Heart left ventricle (tissue), 16 donors: Measurements from ENCODE around the gene PIK3C2G. TPM values are rescaled to one million over a fixed set of nuclear protein-coding genes. Genes with fewer than 3 reads are reported as not detected.

ENCODE experiments used
- ATAC-seq, 4 donors: fragments of 200-7000 bp; cut with Tn5 transposase; one replicate each; pipeline ENCODE4 v1.9.1; 2020 to 2022; ENCODE audit warnings: moderate library complexity in 4 of 4, mild to moderate bottlenecking in 3 of 4, moderate number of reproducible peaks in 1 of 4
- DNase-seq, 5 donors: peaks; one replicate each; pipeline ENCODE4 v3.0.0-alpha.2; 2020
- H3K27ac ChIP-seq, 12 donors: fragments of 200-600 bp; sonication (generic) in 4 of 12; one replicate each; pipeline versions ENCODE4 v1.5.0 to v1.8.0; 2016 to 2022; ENCODE audit warnings: mild to moderate bottlenecking in 2 of 12
- H3K27me3 ChIP-seq, 9 donors: fragments of 200-600 bp; sonication (generic) in 2 of 9; one replicate each; pipeline versions ENCODE4 v1.5.1 to v1.8.0; 2016 to 2022; ENCODE audit warnings: mild to moderate bottlenecking in 3 of 9
- H3K36me3 ChIP-seq, 9 donors: fragments of 200-600 bp; sonication (generic) in 2 of 9; one replicate each; pipeline versions ENCODE4 v1.5.0 to v1.8.0; 2018 to 2022; ENCODE audit warnings: mild to moderate bottlenecking in 2 of 9
- H3K4me1 ChIP-seq, 12 donors: fragments of 200-600 bp; sonication (generic) in 4 of 12; one replicate each; pipeline versions ENCODE4 v1.5.0 to v1.8.0; 2016 to 2022; ENCODE audit warnings: mild to moderate bottlenecking in 3 of 12
- H3K4me3 ChIP-seq, 12 donors: fragments of 200-600 bp; sonication (generic) in 4 of 12; one replicate each; pipeline versions ENCODE4 v1.5.0 to v1.8.0; 2017 to 2022; ENCODE audit warnings: mild to moderate bottlenecking in 9 of 12, moderate library complexity in 4 of 12
- H3K9me3 ChIP-seq, 12 donors: fragments of 200-600 bp; sonication (generic) in 4 of 12; one replicate each; pipeline versions ENCODE4 v1.5.0 to v1.8.0; 2016 to 2022; ENCODE audit warnings: mild to moderate bottlenecking in 1 of 12
- CTCF ChIP-seq, 12 donors: fragments of 200-600 bp; sonication (generic) in 4 of 12; IDR thresholded peaks; one replicate each; pipeline versions ENCODE4 v1.5.0 to v1.8.0; 2018 to 2022; ENCODE audit warnings: antibody characterized with exemption in 12 of 12, mild to moderate bottlenecking in 5 of 12
- POLR2A ChIP-seq, 2 donors: fragments of 450-650 bp; IDR thresholded peaks; one replicate each; pipeline ENCODE4 v1.6.1; 2017; ENCODE audit warnings: antibody characterized with exemption in 2 of 2, mild to moderate bottlenecking in 2 of 2, moderate library complexity in 2 of 2
- WGBS, 4 donors: extraction: QIAGEN DNeasy Blood & Tissue Kit in 2 of 4; methylation state at CpG; one replicate each; pipeline versions ENCODE4 v1.1.5 to v1.1.7; 2013 to 2018; 5-methylcytosine and 5-hydroxymethylcytosine counted together
- intact Hi-C, 10 donors: fragments of 100-400 bp; cut with DNase I; formaldehyde crosslinking; loops; one replicate each; pipeline versions ENCODE4 v1.11.1 to v1.14.2; 2022
- polyA plus RNA-seq, 2 donors: library from polyadenylated mRNA; stranded (reverse); fragments of 200-250 nt; gene quantifications; one replicate each; pipeline ENCODE4 v1.2.3, GENCODE V29; 2013
- total RNA-seq, 9 donors: library from RNA; depleted of rRNA in 2 of 9; stranded (reverse); fragments of >200 nt in 2 of 9; fragmentation: NEBNext Ultra II Directional in 3 of 9; extraction: Animal tissue kit (Norgen Biotek cat#: 25700) in 3 of 9; gene quantifications; one replicate each; pipeline versions ENCODE4 v1.1.0 to v1.2.4, GENCODE V29; 2016 to 2023
- donor health status: ischemic (EF 13 %, LVEDD 7.1; RV severe dilation, severe dysfunction).
- donor health status: healthy with polysubstance abuse.
- donor health status: DM: no; HTN: yes; CAD: no.
- donor health status: DM: no; HTN: no; CAD: no.
- donor health status: ischemic (EF 25% LVEDD 6.9; RV normal size, moderate dysfunction).
- donor health status: ischemic (EF 25% LVEDD 5.7; RV mildly dilated, moderate dysfunction).
- donor health status: healthy.
- donor health status: DM: yes; HTN: yes; CAD: no.
- donor health status: ischemic (EF 35%, LVEDD 5.7; RV mildly dilated, moderate dysfunction).
- donor health status: nonischemic (EF 11% LVEDD 7.7; RV severe dilation, severe dysfunction).
- donor health status: DM: yes; HTN: yes; CAD: no.
- donor health status: PGD.
- donor health status: ischemic (EF 29% LVEDD 5.4; RV normal size, mild dysfunction).
- donor health status: nonischemic (EF 23%, LVEDD 6.1; RV moderate dilation, normal function).

The PIK3C2G gene
- total and polyA plus RNA-seq, 11 donors = not detected

DNA sequence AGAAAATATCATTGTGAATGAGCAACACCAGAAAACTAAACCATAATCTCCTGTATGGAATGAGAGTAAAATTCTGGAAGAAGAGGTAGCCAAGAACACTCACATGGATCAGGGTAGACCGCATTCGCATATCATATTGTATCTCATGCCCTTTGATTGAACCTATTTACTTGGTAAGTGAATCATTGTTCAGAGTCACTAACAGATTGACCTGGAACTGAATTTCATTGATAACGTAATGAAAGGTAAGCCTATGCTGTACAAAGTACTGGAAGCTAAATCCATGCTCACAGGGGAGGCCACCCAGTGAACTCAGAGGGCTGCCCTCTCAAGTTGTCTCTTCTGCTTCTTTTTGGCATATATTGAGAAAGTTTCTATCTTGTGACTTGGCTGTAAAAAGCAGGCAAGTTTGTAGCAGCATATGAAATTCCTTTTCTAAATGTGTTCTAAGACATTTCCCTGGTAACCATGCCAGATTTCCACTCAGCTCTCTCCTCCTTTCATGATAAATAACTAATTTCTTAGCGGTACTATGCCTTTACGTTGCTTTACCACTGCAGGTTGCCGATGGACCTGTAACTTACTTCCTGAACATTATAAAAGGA lies 385.1 kb downstream of the PIK3C2G start:
- Histone ChIP-seq H3K36me3 (no peaks in the 10 kb centered on the region), H3K27ac (no peak overlapping the region), H3K27me3 (no peaks in the 10 kb centered on the region), H3K9me3 (no peaks in the 10 kb centered on the region), H3K4me3 (no peak overlapping the region), H3K4me1 (peaks cover 0 to 9% (median 0%) of the 10 kb centered on the region in 12 donors)
- TF ChIP-seq CTCF (IDR thresholded peaks at IDR 0.05) (no peak), POLR2A (IDR thresholded peaks at IDR 0.05) (no peak)
- DNase-seq (no peak), ATAC-seq (no peak)
- 78 to 87% (median 83%) methylated on average over 6 of the region's 6 CpGs for WGBS, 4 donors
- intact Hi-C loops = no loop called here

GRCh38 chr12:18651525-18651924 lies 390.2 kb downstream of the PIK3C2G start:
- H3K4me1 ChIP-seq = no peaks in the 10 kb centered on the region
- H3K27me3 ChIP-seq = no peaks in the 10 kb centered on the region
- 73 to 84% (median 81%) methylated on average over 2 of the region's 2 CpGs for WGBS, 4 donors
- H3K4me3 ChIP-seq = no peak overlapping the region
- H3K36me3 ChIP-seq = no peaks in the 10 kb centered on the region
- no peaks in the 10 kb centered on the region for H3K9me3 ChIP-seq
- ATAC-seq (no peak), DNase-seq (no peak)
- intact Hi-C loops = no loop called here
- TF ChIP-seq POLR2A (IDR thresholded peaks at IDR 0.05) (no peak), CTCF (IDR thresholded peaks at IDR 0.05) (no peak)
- H3K27ac ChIP-seq = no peak overlapping the region

- H3K36me3 ChIP-seq = no peaks in the 10 kb centered on the region
- intact Hi-C loops = no loop called here
- DNase-seq (no peak), ATAC-seq (no peak)
- peaks cover 0 to 8% (median 0%) of the 10 kb centered on the region in 12 donors for H3K9me3 ChIP-seq
- H3K4me3 ChIP-seq = no peak overlapping the region
- no peaks in the 10 kb centered on the region for H3K4me1 ChIP-seq
- no peak for TF ChIP-seq CTCF (IDR thresholded peaks at IDR 0.05)
- TF ChIP-seq POLR2A (IDR thresholded peaks at IDR 0.05) = no peak
- H3K27ac ChIP-seq = no peak overlapping the region
- H3K27me3 ChIP-seq = no peaks in the 10 kb centered on the region
These were observed 391.3 kb downstream of the PIK3C2G start for GRCh38 chr12:18652596-18652995.

DNA sequence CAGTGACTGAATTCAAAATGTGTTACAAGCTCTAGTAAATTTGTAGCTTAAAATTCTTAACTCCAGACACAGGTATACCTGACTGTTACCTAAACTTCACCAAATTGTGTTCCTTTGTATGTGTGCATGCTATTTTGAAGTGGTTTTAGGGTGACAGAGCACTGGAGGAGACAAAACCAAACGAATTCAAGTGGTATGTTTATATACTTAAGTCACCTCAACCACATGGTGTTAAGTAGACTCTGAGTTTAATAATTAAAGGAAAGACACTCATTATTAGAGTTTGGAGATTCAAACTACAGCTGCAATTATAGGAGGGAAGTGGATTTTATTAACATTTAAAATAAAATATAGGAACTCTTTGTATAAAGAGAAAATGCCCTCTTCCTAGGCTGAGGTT lies 392.1 kb downstream of the PIK3C2G start:
- ATAC-seq = no peak
- no peaks in the 10 kb centered on the region for H3K36me3 ChIP-seq
- 49 to 68% (median 56%) methylated on average over 1 of the region's 1 CpG for WGBS, 4 donors
- peaks cover 0 to 16% (median 0%) of the 10 kb centered on the region in 12 donors for H3K9me3 ChIP-seq
- no peak overlapping the region for H3K4me3 ChIP-seq
- no peak for TF ChIP-seq CTCF (IDR thresholded peaks at IDR 0.05)
- TF ChIP-seq POLR2A (IDR thresholded peaks at IDR 0.05) = no peak
- intact Hi-C loops = no loop called here
- no peaks in the 10 kb centered on the region for H3K27me3 ChIP-seq
- no peak overlapping the region for H3K27ac ChIP-seq
- DNase-seq = no peak
- H3K4me1 ChIP-seq = no peaks in the 10 kb centered on the region
